Endothelial cell of umbilical vein (primary cell): Measurements from ENCODE around the gene ELAC1.

Experiments used
- CTCF ChIP-seq, 2 donors: IDR thresholded peaks; 1 replicate in 1 of 2; 2 replicates in 1 of 2; pipeline ENCODE4 v1.5.1; 2011; ENCODE audit warnings: low read length in 2 of 2, mild to moderate bottlenecking in 2 of 2, moderate library complexity in 2 of 2, control low read depth in 1 of 2, inconsistent platforms in 1 of 2, low read depth in 1 of 2; ENCODE audit not compliant: insufficient read depth in 1 of 2; ENCODE audit errors: extremely low read depth in 1 of 2
- EZH2 ChIP-seq: IDR thresholded peaks from 2 replicates; pipeline ENCODE4 v1.6.1; 2012; ENCODE audit warnings: borderline replicate concordance, low read depth, mild to moderate bottlenecking, moderate library complexity, low read length, inconsistent platforms; ENCODE audit not compliant: severe bottlenecking
- MAX ChIP-seq: IDR thresholded peaks from 2 replicates; pipeline ENCODE4 v1.6.1; 2011; ENCODE audit not compliant: insufficient read depth, insufficient read length
- POLR2A ChIP-seq: IDR thresholded peaks from 2 replicates; pipeline ENCODE4 v1.6.1; 2012; ENCODE audit warnings: low read depth, mild to moderate bottlenecking, control low read depth, low read length
- POLR2AphosphoS5 ChIP-seq: IDR thresholded peaks from 2 replicates; pipeline ENCODE4 v1.6.1; 2012; ENCODE audit warnings: low read depth, mild to moderate bottlenecking, control low read depth, low read length, moderate library complexity; ENCODE audit not compliant: insufficient read depth

- TF ChIP-seq POLR2AphosphoS5, result no peak
- no peak for TF ChIP-seq MAX
- no peak for TF ChIP-seq CTCF (IDR thresholded peaks at IDR 0.05; ENCODE audit: extremely low read depth in 1 of 2, insufficient read depth in 1 of 2, low read depth in 1 of 2, low read length in 2 of 2)
- TF ChIP-seq POLR2A, result no peak
- TF ChIP-seq EZH2, result no peak
Observed at GRCh38 chr18:50987261-50987660, 19.4 kb downstream of the ELAC1 start.
